CD4-positive, alpha-beta T cell treated with Interleukin-21 for 1 hour (primary cell): ENCODE results near the gene MAS1.
"Not testable (repeated sequence)": the region's sequence is repeated elsewhere in the genome, so short reads cannot be mapped to it uniquely, and the experiment has no call there.

Experiments used
- DNase-seq: peaks from one replicate; pipeline ENCODE4 v3.0.0-alpha.2; 2020

Gene MAS1

DNA sequence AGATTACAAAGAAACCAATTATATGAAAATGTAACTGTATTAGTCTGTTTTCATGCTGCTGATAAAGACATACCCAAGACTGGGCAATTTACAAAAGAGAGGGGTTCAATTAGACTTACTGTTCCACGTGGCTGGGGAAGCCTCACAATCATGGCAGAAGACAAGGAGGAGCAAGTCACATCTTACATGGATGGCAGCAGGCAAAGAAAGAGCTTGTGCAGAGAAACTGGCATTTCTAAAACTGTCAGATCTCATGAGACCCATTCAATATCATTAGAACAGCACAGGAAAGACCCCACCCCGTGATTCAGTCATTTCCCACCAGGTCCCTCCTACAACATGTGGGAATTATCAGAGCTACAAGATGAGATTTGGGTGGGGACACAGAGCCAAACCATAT lies 33.4 kb downstream of the MAS1 start:
- DNase-seq, result not testable (repeated sequence)

- no peak for DNase-seq
These were observed 35.9 kb downstream of the MAS1 start for GRCh38 chr6:159926542-159927203.

DNA sequence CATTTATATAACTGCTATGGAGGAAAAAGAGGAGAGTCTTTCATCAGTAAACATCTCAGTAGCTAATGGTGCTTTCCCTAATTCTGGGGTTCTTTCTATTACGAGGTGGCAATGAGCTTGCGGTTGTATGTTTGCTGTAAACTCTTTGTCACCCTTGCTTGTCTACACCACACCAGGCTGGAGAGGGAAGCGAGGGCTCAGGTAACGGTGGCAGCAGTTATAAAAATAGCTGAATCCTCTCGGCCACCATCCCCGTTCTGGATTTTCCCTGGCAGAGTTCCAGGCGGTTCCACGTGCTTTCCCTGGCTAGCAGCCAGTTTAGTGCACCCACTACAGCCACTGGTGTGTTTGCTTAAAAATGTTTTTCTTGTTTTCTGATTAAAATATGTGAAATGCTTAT lies 39.0 kb downstream of the MAS1 start:
- DNase-seq, result peak; percentile 77

DNA sequence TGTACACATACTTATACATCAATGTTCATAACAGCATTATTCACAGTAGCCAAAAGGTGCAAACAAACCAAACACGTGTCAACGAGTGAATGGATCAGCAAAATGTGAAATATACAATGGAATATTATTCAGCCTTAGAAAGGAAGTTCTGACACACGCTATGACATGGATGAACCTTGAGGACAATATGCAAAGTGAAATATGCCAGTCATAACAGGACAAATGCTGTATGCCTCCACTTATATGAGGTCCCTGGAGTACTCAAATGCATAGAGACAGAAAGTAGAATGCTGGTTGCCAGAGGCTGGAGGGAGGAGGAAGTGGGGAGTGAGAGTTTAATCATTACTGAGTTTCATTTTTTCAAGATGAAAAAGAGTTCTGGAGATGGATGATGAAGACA lies 40.3 kb downstream of the MAS1 start:
- no peak for DNase-seq

DNA sequence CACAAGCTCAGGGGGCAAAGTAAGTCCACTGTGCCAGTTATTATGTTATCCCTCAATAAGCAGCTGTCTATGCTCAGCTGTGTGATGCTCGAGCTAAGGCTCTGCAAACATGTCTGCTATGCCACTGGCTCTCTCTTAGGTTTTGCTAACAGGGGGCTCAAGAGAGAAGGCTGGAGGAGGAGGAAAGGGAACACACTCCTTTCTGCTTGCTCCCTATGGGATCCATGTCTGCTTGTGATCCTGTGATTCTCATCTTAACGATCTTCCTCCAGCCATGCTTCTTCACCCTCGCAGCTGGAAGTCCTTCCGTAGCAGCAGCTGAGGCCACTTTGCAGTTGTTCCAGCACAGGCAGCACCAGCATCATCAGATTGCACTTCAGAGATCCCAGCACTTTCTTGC lies 41.1 kb downstream of the MAS1 start:
- DNase-seq, result no peak

DNA sequence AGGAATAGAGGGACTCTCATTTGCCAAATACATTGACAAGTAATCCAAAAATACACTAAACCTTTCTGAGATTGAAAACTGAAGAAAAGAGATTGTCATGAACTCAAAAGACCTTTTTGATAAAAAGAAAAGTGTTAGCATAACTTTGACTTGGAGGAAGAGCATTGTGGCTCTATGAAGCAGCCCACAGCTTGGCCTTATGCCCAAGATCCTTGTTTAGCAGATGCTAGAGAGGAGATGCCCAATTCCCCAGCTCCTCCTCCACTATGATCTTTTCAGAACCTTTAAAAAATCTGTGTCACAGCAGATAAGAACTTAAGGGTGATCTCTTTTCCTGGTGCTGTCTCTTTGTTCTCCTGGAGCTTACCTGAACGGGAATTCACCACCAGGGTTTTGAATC lies 42.3 kb downstream of the MAS1 start:
- no peak for DNase-seq

DNA sequence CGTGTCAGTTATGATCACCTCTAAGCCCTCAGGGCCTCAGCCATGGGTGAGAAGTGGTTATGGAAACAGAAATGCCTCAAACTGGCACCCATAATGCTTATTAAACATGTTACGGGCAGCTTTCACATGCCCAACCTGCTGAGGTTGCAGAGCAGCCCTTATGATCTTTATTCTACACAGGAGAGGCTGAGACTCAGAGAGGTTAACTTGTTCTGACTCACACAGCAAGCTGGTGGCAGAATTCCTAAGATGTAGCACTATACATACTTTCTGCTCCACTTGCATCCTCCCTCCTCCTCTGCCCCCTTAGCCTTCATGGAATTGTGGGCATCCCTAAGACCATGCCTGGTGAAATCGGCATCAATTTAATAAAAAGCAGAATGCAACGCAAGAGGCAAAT lies 43.4 kb downstream of the MAS1 start:
- no peak for DNase-seq

- no peak for DNase-seq
These were observed 44.3 kb downstream of the MAS1 start for GRCh38 chr6:159935065-159935464.

DNA sequence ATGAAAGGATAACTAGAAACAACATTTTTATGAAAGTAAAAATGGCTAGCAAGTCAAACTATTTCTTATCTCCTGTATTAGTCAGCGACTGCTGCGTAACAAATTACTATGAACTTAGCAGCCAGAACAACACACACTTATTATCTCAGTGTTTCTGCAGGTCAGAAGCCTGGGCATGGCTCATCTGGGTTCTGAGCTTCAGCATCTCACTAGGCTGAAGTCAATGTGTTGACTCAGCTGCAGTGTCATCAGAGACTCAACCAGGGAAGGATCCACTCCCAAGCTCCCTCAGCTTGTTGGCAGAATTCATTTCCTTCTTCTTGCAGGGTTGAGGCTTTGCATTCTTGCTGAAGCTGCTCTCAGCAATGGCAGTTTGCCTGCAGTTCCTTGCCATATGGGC lies 44.8 kb downstream of the MAS1 start:
- no peak for DNase-seq

DNA sequence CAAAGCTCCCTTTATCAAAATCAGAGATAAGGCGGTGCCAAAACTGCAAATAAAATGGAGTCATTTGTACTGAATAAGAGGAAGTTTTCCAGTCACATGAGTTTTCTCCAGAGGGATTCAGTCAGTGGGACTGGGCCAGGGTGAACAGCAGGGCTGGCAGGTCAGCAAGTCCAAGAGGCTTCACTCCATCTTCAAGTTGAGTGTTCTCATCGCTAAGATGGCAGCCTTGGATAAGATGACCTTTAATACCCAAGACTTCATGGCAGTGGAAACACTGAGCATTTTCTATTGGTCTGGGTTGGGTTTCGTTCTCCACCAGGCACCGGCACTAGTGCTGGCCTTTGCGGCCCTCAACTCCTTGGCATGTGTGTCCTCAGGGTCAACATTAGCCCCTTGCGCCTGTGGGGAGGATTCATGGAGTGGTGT lies 48.8 kb downstream of the MAS1 start:
- no peak for DNase-seq
